ENCODE data around the gene ECE1. TPM values are rescaled to one million over a fixed set of nuclear protein-coding genes. Genes with fewer than 3 reads are reported as not detected.

The ECE1 gene
- total and polyA plus RNA-seq, 2 of the 8 experiments (the other 6 are each of a cell fraction or from before 2014, with no cell fraction given), result 21.4 to 36.8 TPM

- H3K9ac ChIP-seq (replicated peaks in 1 of 4; ENCODE audit: extremely low read depth in 1 of 4, low read depth in 3 of 4, low read length in 3 of 4), result no peak overlapping the region
- POLR2A ChIA-PET (ENCODE audit: partially characterized antibody), result no interaction called here
- no peak overlapping the region for H2BK12ac ChIP-seq (ENCODE audit: low read depth, low read length)
- no peak overlapping the region for H2AFZ ChIP-seq (ENCODE audit: low read length)
- H3K4me3 ChIP-seq (ENCODE audit: extremely low read depth in 1 of 4, insufficient read depth in 2 of 4, low read depth in 3 of 4, low read length in 4 of 4), result no peak overlapping the region
- no peak overlapping the region for H2BK120ac ChIP-seq (replicated peaks; ENCODE audit: low read depth, low read length)
- no peak overlapping the region for H3K27ac ChIP-seq (ENCODE audit: low read depth, low read length)
- no peaks in the 10 kb centered on the region for H3K27me3 ChIP-seq (replicated peaks in 1 of 4; ENCODE audit: control insufficient read depth in 3 of 4, extremely low read depth in 1 of 4, insufficient read depth in 3 of 4, low read length in 3 of 4)
- no peak overlapping the region for H2BK20ac ChIP-seq (ENCODE audit: low read length)
- H2BK15ac ChIP-seq (ENCODE audit: low read length), result no peak overlapping the region
- 94% methylated on average over 4 of the region's 4 CpGs; no CpG with 5 or more reads in 1 of the 2 experiments for WGBS, 2 experiments (ENCODE audit: extremely low coverage in 1 of 2, insufficient coverage in 1 of 2, insufficient read length in 1 of 2, insufficient replicate concordance in 2 of 2, low coverage in 1 of 2, low lambda C conversion rate in 2 of 2, missing lambda C conversion rate in 1 of 2)
- FAIRE-seq (no peak), DNase-seq (ENCODE audit: low read depth in 1 of 2, low spot score in 2 of 2) (no peak)
- H4K8ac ChIP-seq (ENCODE audit: extremely low read depth, insufficient read depth, low read length), result no peak overlapping the region
- no peaks in the 10 kb centered on the region for H3K9me3 ChIP-seq (ENCODE audit: insufficient read depth in 2 of 2, low read depth in 1 of 2, low read length in 1 of 2)
- no peak overlapping the region for H4K5ac ChIP-seq (ENCODE audit: insufficient read length, low read depth, low read length)
- H4K20me1 ChIP-seq (replicated peaks in 1 of 2; ENCODE audit: control insufficient read depth in 1 of 2, insufficient read depth in 2 of 2, low read length in 2 of 2), result peaks cover 0 to under 1% of the 10 kb centered on the region in 2 experiments
- CTCF ChIA-PET (ENCODE audit: partially characterized antibody), result interaction anchor here (0.5 to 10.3 kb wide), 5 partner anchors 20 to 263 kb away, joined by 3 to 167 read pairs (median 4); no protein-coding TSS in a partner anchor
- H3K79me1 ChIP-seq (ENCODE audit: low read depth, low read length), result no peaks in the 10 kb centered on the region
- no peak overlapping the region for H4K91ac ChIP-seq (replicated peaks; ENCODE audit: insufficient read length, low read length)
- H3K56ac ChIP-seq (replicated peaks; ENCODE audit: insufficient read length, low read depth, low read length), result no peak overlapping the region
- no peak overlapping the region for H3K23ac ChIP-seq (ENCODE audit: insufficient read length)
- H3K23me2 ChIP-seq (ENCODE audit: low read depth, low read length), result no peaks in the 10 kb centered on the region
- no peaks in the 10 kb centered on the region for H3K79me2 ChIP-seq (ENCODE audit: control insufficient read depth in 1 of 2, insufficient read depth in 2 of 2, low read length in 2 of 2)
- H2BK5ac ChIP-seq (ENCODE audit: low read depth, low read length), result no peak overlapping the region
- H2AK5ac ChIP-seq (ENCODE audit: low read depth, low read length), result no peak overlapping the region
- no peak overlapping the region for H3K4me2 ChIP-seq (ENCODE audit: insufficient read depth in 1 of 2, low read depth in 2 of 2, low read length in 2 of 2)
- no peak overlapping the region for H3K18ac ChIP-seq (ENCODE audit: extremely low read depth, low read length)
- H3K4me1 ChIP-seq (replicated peaks in 1 of 4; ENCODE audit: control insufficient read depth in 3 of 4, insufficient read depth in 4 of 4, low read length in 3 of 4), result peaks cover 0 to 15% (median 7%) of the 10 kb centered on the region in 4 experiments; a peak in 5 of 7 replicates
- no peak overlapping the region for H3K4ac ChIP-seq (replicated peaks; ENCODE audit: insufficient read length, low read depth, low read length)
- no peaks in the 10 kb centered on the region; a peak in 1 of 8 replicates for H3K36me3 ChIP-seq (ENCODE audit: control insufficient read depth in 2 of 4, insufficient read depth in 4 of 4, low read length in 3 of 4)
- H3K14ac ChIP-seq (ENCODE audit: insufficient read length), result no peak overlapping the region
- no peak for TF ChIP-seq HDAC2 (IDR thresholded peaks at IDR 0.05; ENCODE audit: borderline replicate concordance in 1 of 2, low read depth in 2 of 2, low read length in 2 of 2)
- no peak for TF ChIP-seq POU5F1 (IDR thresholded peaks at IDR 0.05; ENCODE audit: low read depth, low read length)
- no peak for TF ChIP-seq BRCA1 (IDR thresholded peaks at IDR 0.05; ENCODE audit: low read depth, low read length)
- no peak for TF ChIP-seq NRF1 (IDR thresholded peaks at IDR 0.05; ENCODE audit: low read depth, low read length)
- TF ChIP-seq ATF3 (IDR thresholded peaks at IDR 0.05; ENCODE audit: insufficient read depth, low read depth, low read length), result no peak
- no peak for TF ChIP-seq EGR1 (IDR thresholded peaks at IDR 0.05; ENCODE audit: borderline replicate concordance, low read depth, low read length)
- TF ChIP-seq GTF2F1 (IDR thresholded peaks at IDR 0.05; ENCODE audit: borderline replicate concordance, low read depth, low read length), result no peak
- TF ChIP-seq SAP30 (IDR thresholded peaks at IDR 0.05; ENCODE audit: insufficient read depth, insufficient replicate concordance, low read length), result no peak
- no peak for TF ChIP-seq CHD1 (IDR thresholded peaks at IDR 0.05; ENCODE audit: low read depth, low read length)
- TF ChIP-seq SP4 (IDR thresholded peaks at IDR 0.05; ENCODE audit: low read length), result no peak
These were observed 25.4 kb downstream of the ECE1 start for GRCh38 chr1:21264898-21265297.
